Ovary (tissue), 9 donors: ENCODE measurements around the gene AGO4. TPM values are rescaled to one million over a fixed set of nuclear protein-coding genes. Genes with fewer than 3 reads are reported as not detected.
"Not testable (repeated sequence)": the region's sequence is repeated elsewhere in the genome, so short reads cannot be mapped to it uniquely, and the experiment has no call there.

Experiments used
- DNase-seq, 5 donors: peaks; one replicate each; pipeline ENCODE4 v3.0.0-alpha.2; 2019 to 2020
- H3K27ac ChIP-seq, 2 donors: fragments of 200-600 bp; one replicate each; pipeline versions ENCODE4 v1.5.1 to v1.8.0; 2019 to 2022
- H3K27me3 ChIP-seq: fragments of 200-600 bp; one replicate; pipeline ENCODE4 v1.8.0; 2022
- H3K36me3 ChIP-seq: fragments of 200-600 bp; sonication (generic); one replicate; pipeline ENCODE4 v1.5.1; 2019
- H3K4me1 ChIP-seq: one replicate; pipeline ENCODE4 v1.8.1; 2013; ENCODE audit warnings: mild to moderate bottlenecking, moderate library complexity; ENCODE audit not compliant: insufficient read depth
- H3K4me3 ChIP-seq: fragments of 200-600 bp; sonication (generic); one replicate; pipeline ENCODE4 v1.5.1; 2017
- H3K9me3 ChIP-seq, 2 donors: fragments of 200-600 bp in 1 of 2; sonication (generic) in 1 of 2; one replicate each; pipeline versions ENCODE4 v1.5.1 to v1.8.1; 2013 to 2019; ENCODE audit warnings: mild to moderate bottlenecking in 1 of 2, moderate library complexity in 1 of 2
- CTCF ChIP-seq, 3 donors: fragments of 450-650 bp in 2 of 3; fragments of 200-600 bp in 1 of 3; IDR thresholded peaks; one replicate each; pipeline versions ENCODE4 v1.5.1 to v1.8.0; 2016 to 2022; ENCODE audit warnings: antibody characterized with exemption in 3 of 3, mild to moderate bottlenecking in 1 of 3
- EP300 ChIP-seq: sonication (generic); formaldehyde crosslinking; IDR thresholded peaks from one replicate; pipeline ENCODE4 v1.6.1; 2017; ENCODE audit warnings: antibody characterized with exemption
- POLR2A ChIP-seq: fragments of 450-650 bp; IDR thresholded peaks from one replicate; pipeline ENCODE4 v1.6.1; 2017; ENCODE audit warnings: antibody characterized with exemption, mild to moderate bottlenecking, moderate library complexity
- WGBS, 3 donors: extraction: QIAGEN DNeasy Blood & Tissue Kit in 1 of 3; methylation state at CpG; one replicate each; pipeline versions ENCODE4 v1.1.5 to v1.1.7; 2013 to 2017; 5-methylcytosine and 5-hydroxymethylcytosine counted together
- intact Hi-C, 4 donors: fragments of 100-400 bp; cut with DNase I; formaldehyde crosslinking; loops; one replicate each; pipeline versions ENCODE4 v1.11.0 to v1.15.1; 2022 to 2023
- polyA plus RNA-seq, 2 donors: library from polyadenylated mRNA; stranded (reverse); fragments of 200-250 nt in 1 of 2; fragments of 350-450 nt in 1 of 2; fragmentation: Illumina TruSeq in 1 of 2; extraction: RNeasy Lipid Tissue Mini Kit (QIAGEN cat#74804) in 1 of 2; gene quantifications; one replicate each; pipeline ENCODE4 v1.2.3, GENCODE V29; 2013 to 2014
- total RNA-seq, 7 donors: library from RNA; depleted of rRNA in 2 of 7; stranded (reverse); fragments of >200 nt in 2 of 7; fragmentation: NEBNext Ultra II Directional in 3 of 7; extraction: Animal tissue kit (Norgen Biotek cat#: 25700) in 3 of 7; gene quantifications; one replicate each; pipeline versions ENCODE4 v1.1.0 to v1.2.4, GENCODE V29; 2016 to 2023
- donor health status: DM: no; HTN: no; CAD: no; lungs with moderate emphysema.
- donor health status: DM: no; HTN: no; CAD: no.
- donor health status: Bipolar disorder and iron deficiency.
- donor health status: DM: yes; HTN: yes; CAD: no.
- donor health status: DM: no; HTN: no; CAD: no.
- donor health status: DM: yes; HTN: yes; CAD: no.

The AGO4 gene
- total and polyA plus RNA-seq, 9 donors: 6.5 to 14.3 (median 9.9) TPM

GRCh38 chr1:35810096-35810881, 2.5 kb downstream of the AGO4 start:
- intact Hi-C loops: no loop called here
- Histone ChIP-seq H3K4me3 (no peak overlapping the region), H3K9me3 (no peaks in the 10 kb centered on the region), H3K4me1 (peaks cover 2% of the 10 kb centered on the region), H3K36me3 (no peaks in the 10 kb centered on the region), H3K27me3 (no peaks in the 10 kb centered on the region), H3K27ac (no peak overlapping the region)
- TF ChIP-seq POLR2A (no peak), CTCF (IDR thresholded peaks at IDR 0.05) (no peak), EP300 (no peak)
- DNase-seq: no peak
- whole genome bisulfite sequencing, 3 donors: 49 to 54% (median 51%) methylated on average over 2 of the region's 2 CpGs

GRCh38 chr1:35812754-35813153, 4.9 kb downstream of the AGO4 start:
- H3K36me3 ChIP-seq, H3K4me1 ChIP-seq, DNase-seq, H3K27me3 ChIP-seq, H3K27ac ChIP-seq, intact Hi-C loops, H3K9me3 ChIP-seq, H3K4me3 ChIP-seq: not testable (repeated sequence)
- 89 to 98% (median 91%) methylated on average over 5 of the region's 5 CpGs for WGBS, 3 donors

- H3K9me3 ChIP-seq: no peaks in the 10 kb centered on the region
- no peak for DNase-seq
- no peaks in the 10 kb centered on the region for H3K36me3 ChIP-seq
Observed at GRCh38 chr1:35825255-35825654, 17.4 kb downstream of the AGO4 start.

DNA sequence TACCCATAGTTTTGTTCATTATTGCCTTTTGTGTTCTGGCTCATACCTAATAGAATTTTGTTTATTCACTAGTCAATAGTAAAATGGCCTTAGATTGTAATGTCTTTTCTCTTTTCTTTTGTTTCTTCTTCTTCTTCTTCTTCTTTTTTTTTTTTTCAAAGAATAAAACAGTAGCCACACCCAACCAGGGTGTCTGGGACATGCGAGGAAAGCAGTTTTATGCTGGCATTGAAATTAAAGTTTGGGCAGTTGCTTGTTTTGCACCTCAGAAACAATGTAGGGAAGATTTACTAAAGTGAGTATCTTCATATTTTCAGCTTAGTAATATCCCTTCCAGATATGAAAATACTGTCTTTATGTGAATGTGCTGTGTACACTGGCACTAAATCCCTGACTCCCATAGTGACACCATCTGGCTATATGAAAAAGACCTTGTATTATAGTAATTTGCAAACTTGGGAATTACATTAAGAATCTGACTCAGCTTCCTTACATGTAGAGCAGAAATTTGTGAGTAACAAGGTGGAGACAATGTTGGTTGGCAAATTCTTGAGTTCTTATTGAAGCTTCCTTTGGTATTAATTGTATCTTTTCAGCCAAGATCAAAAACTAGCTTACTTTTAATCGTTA, 24.6 kb downstream of the AGO4 start:
- intact Hi-C loops: no loop called here
- TF ChIP-seq EP300 (no peak), POLR2A (no peak), CTCF (IDR thresholded peaks at IDR 0.05) (no peak)
- DNase-seq: no peak
- Histone ChIP-seq H3K4me3 (no peak overlapping the region), H3K4me1 (no peaks in the 10 kb centered on the region), H3K9me3 (no peaks in the 10 kb centered on the region), H3K36me3 (no peaks in the 10 kb centered on the region), H3K27ac (no peak overlapping the region), H3K27me3 (no peaks in the 10 kb centered on the region)
- WGBS, 3 donors: 95 to 96% (median 96%) methylated on average over 2 of the region's 2 CpGs

More at GRCh38 chr1:35825255-35825654, 17.4 kb downstream of the AGO4 start:
- intact Hi-C loops: no loop called here
- Histone ChIP-seq H3K27ac (no peak overlapping the region), H3K4me3 (no peak overlapping the region), H3K4me1 (no peaks in the 10 kb centered on the region), H3K27me3 (no peaks in the 10 kb centered on the region)
- TF ChIP-seq CTCF (IDR thresholded peaks at IDR 0.05) (no peak), POLR2A (no peak), EP300 (no peak)
- WGBS, 3 donors: 83 to 93% (median 88%) methylated on average over 1 of the region's 1 CpG

DNA sequence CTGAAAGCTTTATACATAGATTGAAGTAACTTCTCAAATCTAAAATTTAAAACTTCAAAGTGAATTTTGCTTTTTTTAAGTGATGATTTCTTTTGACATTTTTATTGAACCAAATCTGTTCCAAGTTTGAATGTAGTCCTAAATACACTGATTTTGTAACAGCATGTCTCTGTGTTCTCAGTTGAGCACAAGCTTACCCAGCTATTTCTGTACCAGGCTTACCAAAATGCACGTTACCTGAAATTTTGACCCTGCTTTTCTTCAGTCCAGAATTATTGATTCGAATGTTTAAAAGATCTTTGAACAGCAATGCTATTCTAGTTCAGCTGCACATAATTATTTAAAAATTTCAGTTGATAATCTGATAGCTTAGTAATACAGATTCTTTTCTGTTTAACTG, 25.6 kb downstream of the AGO4 start:
- no peak for DNase-seq
- H3K27ac ChIP-seq: no peak overlapping the region
- intact Hi-C loops: no loop called here
- no peaks in the 10 kb centered on the region for H3K27me3 ChIP-seq
- H3K4me1 ChIP-seq: no peaks in the 10 kb centered on the region
- H3K4me3 ChIP-seq: no peak overlapping the region
- H3K36me3 ChIP-seq: no peaks in the 10 kb centered on the region
- 91 to 97% (median 92%) methylated on average over 2 of the region's 2 CpGs for WGBS, 3 donors
- TF ChIP-seq POLR2A: no peak
- no peak for TF ChIP-seq CTCF (IDR thresholded peaks at IDR 0.05)
- no peak for TF ChIP-seq EP300
- H3K9me3 ChIP-seq: no peaks in the 10 kb centered on the region
